Measurements from ENCODE around the gene ARID4A.
"Not testable (repeated sequence)": the region's sequence is repeated elsewhere in the genome, so short reads cannot be mapped to it uniquely, and the experiment has no call there.

ARID4A gene, protein sequence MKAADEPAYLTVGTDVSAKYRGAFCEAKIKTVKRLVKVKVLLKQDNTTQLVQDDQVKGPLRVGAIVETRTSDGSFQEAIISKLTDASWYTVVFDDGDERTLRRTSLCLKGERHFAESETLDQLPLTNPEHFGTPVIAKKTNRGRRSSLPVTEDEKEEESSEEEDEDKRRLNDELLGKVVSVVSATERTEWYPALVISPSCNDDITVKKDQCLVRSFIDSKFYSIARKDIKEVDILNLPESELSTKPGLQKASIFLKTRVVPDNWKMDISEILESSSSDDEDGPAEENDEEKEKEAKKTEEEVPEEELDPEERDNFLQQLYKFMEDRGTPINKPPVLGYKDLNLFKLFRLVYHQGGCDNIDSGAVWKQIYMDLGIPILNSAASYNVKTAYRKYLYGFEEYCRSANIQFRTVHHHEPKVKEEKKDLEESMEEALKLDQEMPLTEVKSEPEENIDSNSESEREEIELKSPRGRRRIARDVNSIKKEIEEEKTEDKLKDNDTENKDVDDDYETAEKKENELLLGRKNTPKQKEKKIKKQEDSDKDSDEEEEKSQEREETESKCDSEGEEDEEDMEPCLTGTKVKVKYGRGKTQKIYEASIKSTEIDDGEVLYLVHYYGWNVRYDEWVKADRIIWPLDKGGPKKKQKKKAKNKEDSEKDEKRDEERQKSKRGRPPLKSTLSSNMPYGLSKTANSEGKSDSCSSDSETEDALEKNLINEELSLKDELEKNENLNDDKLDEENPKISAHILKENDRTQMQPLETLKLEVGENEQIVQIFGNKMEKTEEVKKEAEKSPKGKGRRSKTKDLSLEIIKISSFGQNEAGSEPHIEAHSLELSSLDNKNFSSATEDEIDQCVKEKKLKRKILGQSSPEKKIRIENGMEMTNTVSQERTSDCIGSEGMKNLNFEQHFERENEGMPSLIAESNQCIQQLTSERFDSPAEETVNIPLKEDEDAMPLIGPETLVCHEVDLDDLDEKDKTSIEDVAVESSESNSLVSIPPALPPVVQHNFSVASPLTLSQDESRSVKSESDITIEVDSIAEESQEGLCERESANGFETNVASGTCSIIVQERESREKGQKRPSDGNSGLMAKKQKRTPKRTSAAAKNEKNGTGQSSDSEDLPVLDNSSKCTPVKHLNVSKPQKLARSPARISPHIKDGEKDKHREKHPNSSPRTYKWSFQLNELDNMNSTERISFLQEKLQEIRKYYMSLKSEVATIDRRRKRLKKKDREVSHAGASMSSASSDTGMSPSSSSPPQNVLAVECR

DNA sequence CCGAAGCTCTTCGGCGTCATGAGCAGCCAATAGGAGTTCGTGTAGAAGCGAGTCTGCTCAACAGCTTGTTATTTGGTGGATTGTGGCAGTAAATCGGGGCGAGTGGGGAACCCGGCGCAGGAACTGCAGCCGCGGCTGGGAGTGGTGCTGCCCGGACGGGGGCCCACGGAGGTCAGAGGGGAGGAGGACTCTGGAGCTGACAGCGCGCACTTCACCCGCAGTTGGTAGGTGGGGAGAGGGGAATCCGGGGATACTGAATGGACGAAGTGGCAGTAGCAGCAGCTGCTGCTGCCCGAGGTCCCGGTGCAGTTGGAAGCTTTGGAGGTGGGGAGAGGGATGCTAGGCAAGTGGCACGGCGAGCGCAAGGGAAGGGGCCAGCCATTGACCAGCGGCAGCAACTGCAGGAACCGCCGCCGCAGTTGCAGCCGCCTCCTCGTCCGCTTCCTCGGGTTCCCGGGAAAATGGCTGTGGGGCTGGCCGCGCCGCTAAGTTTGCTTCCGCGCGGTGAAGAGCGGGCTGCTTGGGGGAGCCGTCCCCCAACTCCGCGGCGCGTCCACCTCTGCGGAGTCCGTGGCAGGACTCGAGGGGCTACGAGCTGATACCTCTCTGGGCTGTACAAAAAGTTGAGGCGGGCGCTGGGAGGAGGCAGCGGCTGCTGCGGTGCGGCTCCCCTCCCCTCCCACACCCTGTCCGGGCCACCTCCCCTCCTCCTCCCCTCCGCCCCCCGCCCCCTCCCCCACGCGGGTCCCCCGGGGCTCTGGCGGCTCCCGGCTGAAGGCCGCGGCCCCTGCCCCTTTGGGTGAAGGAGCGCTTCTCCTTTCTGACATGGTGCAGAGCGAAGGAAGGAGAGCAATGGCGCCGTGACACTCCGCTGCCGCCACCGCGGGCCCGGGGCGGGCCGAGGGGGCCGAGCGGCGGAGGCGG is at the start of gene ARID4A:
Gene ARID4A, plus strand, starts transcription at position 79 of the 924 bp plus-strand sequence. CDS start 1,300 bp downstream, outside the sequence.
- peak; percentile 78 for DNase-seq

DNA sequence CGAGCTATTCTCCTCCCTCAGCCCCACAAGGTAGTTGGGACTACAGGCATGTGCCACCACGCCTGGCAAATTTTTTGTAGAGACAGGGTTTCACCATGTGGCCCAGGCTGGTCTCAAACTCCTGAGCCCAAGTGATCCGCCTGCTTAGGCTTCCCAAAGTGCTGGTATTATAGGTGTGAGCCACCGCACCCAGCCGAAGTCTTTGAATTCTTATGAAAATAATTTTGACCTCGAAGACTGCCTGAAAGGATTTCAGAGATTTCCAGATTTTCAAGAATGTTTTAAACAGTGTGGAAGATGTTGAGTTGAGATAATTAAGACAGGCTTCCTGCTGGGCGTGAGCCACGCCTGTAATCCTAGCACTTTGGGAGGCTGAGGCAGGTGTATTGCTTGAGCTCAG is 48.7 kb upstream of the ARID4A start:
- DNase-seq: no peak

DNA sequence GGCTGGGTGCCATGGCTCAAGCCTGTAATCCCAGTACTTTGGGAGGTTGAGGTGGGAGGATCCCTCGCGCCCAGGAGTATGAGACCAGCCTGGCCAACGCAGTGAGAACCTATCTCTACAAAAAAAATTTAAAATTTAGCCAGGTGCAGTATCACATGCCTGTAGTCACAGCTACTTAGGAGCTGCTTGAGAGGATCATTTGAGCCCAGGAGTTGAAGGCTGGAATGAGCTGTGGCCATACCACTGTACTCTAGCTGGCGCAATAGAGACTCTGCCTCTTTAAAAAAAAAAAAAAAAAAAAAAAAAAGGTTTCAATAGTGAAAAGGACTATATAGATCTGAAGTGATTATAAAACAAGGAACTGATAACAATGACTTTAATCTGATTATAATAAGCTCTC is 40.2 kb upstream of the ARID4A start:
- DNase-seq: no peak

DNA sequence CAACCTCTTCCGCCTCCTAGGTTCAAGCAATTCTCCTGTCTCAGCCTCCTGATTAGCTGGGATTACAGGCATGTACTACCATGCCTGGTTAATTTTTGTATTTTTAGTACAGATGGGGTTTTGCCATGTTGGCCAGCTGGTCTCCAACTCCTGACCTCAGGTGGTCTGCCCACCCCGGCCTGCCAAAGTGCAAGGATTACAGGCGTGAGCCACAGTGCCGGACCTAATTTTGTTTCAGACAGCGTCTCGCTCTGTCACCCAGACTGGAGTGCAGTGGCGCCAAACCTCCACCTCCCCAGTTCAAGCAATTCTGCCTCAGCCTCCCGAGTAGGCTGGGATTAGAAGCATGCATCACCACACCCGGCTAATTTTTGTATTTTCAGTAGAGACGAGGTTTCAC is 36.4 kb upstream of the ARID4A start:
- DNase-seq: not testable (repeated sequence)

DNA sequence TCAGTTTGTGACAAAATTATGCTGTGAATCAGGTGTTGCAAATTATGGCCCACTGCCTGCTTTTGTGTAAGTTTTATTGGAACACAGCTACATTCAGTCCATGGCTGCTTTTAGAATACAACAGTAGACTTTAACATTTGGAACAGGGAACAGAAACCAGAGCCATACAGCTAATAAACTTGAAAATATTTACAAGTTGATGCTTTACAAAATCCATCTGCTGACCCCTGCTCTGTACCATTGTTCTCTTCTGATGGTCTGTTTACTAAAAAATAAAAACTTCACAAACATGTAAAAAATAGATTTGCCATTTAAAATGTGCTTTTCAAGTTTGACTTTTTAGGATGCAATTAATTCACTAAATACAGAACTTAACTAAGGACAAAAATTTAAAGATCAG is 33.0 kb upstream of the ARID4A start:
- DNase-seq: no peak

DNA sequence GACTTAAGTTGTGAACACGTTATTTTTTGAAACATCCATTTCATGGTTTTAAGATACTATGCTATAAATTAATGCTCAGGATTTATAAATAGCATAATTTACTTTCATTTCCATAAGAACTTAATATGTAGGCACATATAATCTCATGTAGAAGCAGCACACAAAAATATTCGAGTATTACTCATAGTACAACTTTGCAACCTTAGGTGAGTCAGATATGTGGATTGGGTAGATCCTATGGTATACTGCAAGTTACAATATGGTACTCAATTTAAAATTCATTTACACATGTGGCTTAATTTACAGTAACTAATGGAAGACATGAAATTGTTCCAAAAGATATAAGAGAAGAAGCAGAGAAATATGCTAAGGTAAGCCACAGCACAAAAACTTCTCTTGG is 27.7 kb upstream of the ARID4A start:
- DNase-seq: no peak

DNA sequence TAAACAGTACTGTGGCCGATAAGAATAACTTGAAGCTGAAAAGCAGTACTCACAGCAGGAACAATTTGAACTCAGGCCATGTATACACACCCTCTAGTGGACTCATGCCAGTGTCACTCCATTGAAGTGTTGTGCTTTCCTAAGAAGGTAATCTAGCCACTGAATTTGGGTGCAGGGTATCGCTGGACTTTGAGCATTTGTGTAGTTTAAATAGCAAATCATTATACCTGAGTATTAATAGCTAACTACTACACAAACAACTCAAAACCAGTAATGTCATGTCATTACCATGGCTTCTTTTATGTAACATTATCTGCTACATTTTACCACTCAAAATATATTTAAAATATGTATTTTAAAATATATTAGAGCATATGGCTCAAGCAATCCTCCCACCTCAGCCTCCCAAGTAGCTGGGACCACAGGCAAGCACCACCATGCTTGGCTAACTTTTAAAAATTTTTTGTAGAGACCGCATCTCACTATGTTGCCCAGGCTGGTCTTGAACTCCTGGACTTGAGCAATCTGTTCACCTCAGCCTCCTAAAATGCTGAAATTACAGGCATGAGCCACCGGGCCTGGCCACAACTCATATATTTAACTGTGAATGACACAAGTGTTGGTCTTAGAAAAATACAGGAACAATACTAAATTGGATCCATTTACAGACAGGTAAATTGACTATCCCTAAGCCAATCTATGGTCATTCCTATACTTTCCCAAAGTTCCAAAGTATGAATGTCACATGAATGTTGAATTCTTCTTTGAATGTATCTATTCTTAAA is 25.6 kb upstream of the ARID4A start:
- DNase-seq: no peak

DNA sequence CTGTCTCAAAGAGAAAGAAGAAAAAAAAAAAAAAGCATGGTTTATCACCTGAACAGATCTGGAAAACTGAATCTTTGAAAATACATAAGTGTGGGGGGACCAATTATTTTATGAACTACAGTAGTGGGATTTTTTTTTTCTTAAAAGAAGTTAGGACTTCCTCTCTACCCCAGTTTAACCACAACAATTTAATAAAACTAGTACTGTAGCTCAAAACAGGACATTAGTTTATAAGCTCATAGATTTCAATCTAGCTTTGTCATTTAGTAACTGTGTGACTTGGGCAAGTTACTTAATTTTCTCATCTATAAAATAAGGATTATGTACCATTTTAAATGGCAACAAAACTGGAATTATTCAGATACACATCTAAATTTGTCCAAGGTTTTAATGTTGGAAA is 23.5 kb upstream of the ARID4A start:
- DNase-seq: no peak

DNA sequence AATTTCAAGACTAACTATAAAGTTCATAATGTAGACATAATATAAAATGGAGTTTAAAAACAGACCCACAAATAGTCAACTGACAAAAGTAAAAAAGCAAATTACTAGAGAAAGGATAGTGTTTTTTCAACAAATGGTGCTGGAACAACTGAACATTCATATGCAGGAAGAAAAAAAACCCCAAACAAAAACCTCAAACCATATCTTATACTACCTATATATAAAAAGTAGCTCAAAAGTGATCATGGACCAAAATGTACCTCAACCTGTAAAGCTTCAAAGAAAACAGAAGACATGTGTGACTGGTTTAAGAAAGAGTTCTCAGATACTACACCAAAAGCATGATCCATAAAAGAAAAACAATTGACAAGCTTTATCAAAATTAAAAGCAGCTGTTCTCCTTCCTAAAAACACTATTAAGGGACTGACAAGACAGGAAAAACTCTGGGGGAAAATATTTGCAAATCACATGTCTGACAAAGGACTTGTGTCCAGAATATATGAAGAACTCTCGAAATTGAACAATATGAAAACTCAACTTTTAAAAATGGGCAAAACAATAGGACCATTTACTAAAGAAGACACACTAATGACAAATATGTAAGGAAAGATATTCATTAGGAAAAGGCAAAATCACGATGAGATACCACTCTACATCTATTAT is 22.7 kb upstream of the ARID4A start:
- no peak for DNase-seq

DNA sequence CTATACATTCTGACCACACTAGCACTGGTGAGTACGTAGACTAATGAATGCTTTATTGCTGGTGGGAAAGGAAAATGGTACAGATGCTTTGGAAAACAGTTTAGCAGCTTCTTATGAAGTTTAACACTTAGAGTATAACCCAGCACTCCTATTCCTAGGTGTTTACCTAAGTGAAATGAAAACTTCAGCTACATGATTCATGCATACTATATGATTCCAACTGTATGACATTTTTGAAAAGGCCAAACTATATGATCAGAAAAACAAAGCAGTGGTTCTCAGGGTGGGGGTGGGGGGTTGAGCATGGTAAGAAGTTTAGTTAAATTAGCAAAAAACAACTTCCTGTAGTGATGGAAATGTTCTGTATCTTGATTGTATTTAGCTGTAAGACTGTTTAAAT is 22.1 kb upstream of the ARID4A start:
- no peak for DNase-seq

DNA sequence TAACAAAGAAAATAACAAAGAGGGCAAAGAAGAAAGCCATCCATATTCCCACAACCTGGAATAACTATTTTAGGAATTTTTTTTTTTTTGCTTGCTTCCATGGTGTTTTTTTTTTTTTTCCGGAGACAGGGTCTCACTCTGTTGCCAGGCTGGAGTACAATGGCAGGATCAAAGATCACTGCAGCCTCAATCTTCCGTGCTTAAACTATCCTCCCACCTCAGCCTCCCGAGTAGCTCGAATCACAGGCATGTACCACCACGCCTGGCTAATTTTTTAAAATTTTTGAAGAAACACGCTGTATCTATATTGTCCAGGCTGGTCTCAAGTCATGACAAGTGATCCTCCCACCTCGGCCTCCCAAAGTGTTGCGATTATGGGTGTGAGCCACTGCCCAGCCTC is 20.2 kb upstream of the ARID4A start:
- DNase-seq: no peak

DNA sequence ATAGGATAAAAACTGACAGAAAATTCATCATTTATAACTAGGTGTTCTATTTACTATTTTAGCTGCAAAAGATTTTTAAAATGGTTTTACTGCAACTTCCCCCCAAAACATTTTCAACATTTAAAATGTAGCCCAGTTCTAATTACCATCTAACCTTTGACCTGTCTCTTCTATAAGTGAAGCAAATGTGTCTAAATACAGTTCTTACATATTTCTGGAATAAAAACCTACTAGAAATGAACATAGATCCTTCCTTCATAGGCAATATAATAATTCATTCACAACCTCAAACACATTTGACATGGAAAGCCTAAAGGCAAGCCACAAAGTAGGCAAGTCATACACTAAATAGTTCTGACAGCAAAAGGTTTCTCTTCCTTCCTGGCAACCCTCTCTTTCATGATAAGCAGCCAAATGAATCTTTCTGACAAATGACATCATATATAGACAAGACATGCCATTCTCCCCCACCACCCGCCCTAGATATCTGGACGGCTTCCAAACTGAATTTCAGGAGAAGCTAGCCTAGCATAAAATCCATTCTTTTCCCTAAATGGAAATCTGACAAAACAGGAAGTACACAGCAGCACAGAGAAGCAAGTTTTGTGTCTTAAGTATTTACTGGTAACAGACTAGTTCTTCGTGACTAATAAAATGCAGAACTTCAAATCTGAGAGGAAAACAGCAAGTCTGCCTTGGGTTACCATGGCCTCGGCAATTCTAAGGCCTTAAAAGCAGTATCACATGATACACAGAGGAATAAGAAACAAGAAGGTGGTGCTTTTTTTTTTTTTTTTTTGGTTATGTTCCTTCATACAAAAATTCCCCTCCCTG is 17.2 kb upstream of the ARID4A start:
- DNase-seq: no peak

DNA sequence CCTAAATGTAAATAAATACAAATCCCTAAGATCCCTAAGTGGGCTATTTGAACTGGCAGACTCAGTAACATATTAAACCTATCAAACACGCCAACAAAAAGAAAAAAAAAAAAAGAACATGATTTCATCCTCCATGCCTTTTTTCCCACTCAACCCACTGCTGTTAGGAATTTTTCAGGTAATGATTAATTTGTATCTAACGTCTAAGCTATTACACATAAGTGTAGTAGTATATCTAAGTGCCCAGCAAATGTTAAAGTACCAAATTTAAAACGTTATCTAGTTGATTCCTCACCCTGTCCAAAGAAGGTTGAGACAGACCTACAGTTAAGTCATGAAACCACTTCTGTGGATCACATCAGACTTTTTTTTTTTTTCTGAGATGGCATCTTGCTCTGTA is 16.4 kb upstream of the ARID4A start:
- no peak for DNase-seq

DNA sequence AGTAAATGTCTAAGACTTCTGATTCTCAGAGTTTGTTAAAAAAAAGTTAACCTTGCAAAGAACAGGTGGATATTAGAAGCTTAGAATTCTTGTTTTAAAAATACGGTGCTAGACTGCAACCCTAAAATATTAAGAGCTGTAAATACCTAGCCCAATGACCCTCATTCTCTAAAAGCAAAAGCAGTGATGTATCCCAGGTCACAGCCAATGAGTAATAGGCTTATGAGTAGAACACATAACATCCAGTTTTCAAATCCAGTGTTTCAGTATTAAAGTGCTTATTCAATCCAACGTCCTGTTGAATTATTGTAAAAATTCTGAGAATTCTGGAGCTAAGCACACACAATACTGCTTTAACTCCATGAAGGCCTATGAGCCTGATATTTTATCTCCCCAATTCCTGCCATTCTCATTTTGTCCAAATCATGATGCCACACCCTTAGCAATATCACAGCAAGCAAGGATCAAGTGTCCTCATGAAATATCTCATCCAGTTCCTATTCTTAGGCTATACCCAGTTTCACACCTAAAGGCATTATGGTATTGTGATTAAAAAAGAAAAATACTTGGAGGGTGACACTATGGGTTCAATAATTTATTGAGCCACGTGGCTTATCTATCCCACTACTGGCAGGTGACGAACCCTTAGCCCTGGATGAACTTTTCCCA is 15.3 kb upstream of the ARID4A start:
- no peak for DNase-seq

DNA sequence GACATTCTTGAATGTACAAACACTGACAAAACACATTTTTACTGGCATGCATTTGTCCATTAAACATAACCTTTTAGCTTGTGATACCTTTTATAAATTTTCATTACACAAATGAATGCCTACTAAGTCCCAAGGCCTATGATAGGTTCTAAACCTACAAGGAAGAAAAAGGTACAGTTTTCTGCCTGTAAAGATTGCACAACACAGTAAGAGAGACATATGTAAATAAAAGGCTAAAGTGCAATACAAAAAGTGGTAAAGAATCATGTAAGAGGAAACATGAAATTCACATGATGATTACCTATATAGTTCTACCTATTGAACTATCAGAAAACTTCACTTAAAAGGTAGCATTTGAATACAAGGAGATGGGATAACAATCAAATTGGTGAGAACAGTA is 14.6 kb upstream of the ARID4A start:
- DNase-seq: no peak

DNA sequence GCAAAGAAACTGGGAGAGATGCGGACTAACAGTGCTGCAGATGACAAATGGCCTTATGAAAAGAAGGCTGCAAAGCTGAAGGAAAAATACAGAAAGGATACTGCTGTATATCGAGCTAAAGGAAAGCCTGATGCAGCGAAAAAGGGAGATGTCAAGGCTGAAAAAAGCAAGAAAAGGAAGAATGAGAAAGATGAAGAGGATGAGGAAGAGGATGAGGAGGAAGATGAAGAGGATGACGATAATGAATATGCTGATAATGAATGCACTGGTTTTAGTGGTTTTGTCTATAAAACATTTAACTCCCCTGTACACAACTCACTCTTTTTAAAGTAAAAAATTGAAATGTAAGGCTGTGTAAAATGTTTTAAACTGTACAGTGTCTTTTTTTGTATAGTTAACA is 13.2 kb upstream of the ARID4A start:
- no peak for DNase-seq

DNA sequence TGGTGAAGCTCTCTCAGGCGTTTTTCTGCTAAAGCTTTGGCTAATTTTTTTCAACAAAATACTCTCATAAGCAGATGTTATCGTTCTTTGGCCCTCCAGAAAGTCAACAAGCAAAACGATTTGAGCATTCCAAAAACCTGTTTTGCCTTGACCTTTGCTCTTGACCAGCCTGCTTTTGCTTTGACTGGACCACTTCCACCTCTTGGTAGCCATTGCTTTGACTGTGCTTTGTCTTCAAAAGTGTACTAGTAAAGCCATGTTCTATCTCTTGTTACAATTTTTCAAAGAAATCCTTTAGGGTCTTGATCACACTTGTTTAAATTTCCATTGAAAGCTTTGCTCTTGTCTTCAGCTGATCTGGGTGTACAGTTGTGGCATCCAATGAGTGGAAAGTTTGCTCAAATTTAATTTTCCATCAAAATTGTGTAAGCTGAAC is 10.7 kb upstream of the ARID4A start:
- no peak for DNase-seq

DNA sequence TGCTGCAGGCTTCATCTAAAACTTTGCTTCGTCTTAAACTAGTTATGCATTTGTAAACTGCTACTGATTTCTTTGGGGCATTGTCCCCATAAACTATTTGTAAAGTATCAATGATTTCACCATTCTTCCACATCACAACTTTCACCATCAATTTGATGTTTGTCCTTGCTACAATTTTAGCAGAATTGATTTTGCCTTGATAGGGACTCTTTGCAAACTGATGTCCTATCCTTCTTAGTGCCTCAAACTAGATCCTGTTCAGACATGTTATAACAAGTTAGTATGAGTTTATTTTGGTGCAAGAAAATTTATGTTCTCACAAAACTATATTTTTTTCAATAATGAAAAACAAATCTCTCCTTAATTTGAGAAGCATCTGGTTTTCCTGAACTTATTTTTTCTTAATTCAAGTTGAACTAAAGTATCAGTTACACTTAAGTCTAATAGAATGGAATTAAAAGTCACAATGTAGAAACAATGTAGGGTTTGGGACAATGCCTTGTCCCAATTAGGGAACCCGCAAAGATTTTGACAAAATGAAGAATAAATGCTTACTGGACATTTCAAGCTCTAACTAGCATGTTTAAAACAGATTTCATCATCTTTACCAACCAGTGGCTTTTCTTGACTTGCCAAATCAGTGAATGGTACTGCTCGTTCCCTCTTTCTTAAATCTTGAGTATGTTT is 10.1 kb upstream of the ARID4A start:
- no peak for DNase-seq

DNA sequence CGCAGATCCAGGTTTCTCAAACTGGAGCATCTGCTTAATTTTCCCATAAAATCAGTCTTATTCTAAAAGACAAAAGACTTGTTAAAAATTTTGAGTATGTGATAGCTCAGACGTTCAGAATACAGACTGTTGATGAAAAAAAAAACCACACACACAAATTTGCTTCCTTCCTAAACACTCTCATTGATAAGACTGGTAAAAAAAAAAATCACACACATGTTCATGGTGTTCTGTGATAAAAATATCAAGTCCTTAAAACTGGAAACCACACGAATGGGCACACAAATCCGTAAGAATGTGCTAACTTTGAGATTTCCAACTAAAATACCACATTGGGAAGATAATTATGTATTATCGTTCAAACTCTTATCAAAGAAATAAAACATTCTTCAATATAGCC is 6.7 kb upstream of the ARID4A start:
- no peak for DNase-seq

Data from activated effector memory CD4-positive, alpha-beta T cell treated with Interleukin-2 at 50 U/mL for 16 hours (primary cell).